Measurements from ENCODE around the gene HERC3. TPM values are rescaled to one million over a fixed set of nuclear protein-coding genes. Genes with fewer than 3 reads are reported as not detected.

Gene HERC3
- total and polyA plus RNA-seq, 2 experiments from 2014 or later = 2.2 to 2.4 TPM

- no peak for DNase-seq (ENCODE audit: low spot score)
- Mint-ChIP-seq H3K27me3 (ENCODE audit: insufficient read depth, low read depth, poor library complexity) (peaks cover 2% of the 10 kb centered on the region), H3K27ac (no peak overlapping the region)
Measured at GRCh38 chr4:88618782-88619485, 26.7 kb downstream of the HERC3 start.

DNA sequence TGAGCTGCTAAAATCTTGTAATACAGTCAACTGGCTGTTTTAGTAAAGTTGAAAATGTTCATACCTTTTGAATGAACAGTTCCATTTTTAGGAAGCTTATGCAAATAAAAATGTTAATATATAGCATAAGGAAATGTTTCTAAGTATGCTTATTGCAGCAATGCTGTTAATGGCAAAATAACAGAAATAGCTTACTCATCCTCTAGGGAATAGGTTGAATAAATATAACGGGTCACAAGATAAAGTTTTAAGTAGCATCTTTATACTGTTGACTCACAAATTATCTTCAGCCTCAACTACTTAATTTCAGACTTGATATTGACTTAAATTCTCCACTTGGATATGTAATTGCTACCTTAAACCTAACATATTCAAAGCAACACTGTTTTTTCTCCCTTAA is 27.7 kb downstream of the HERC3 start:
- Mint-ChIP-seq H3K4me3 (no peak overlapping the region), H3K27me3 (ENCODE audit: insufficient read depth, low read depth, poor library complexity) (peaks cover 2% of the 10 kb centered on the region), H3K9me3 (peaks cover 7% of the 10 kb centered on the region; the same call in 1 of the 3 replicates), H3K4me1 (no peaks in the 10 kb centered on the region), H3K36me3 (ENCODE audit: low read depth) (peaks cover 4% of the 10 kb centered on the region; the same call in 1 of the 3 replicates), H3K27ac (no peak overlapping the region)
- Histone ChIP-seq H4K20me1 (replicated peaks; ENCODE audit: insufficient read depth) (no peaks in the 10 kb centered on the region), H3K4me2 (no peak overlapping the region), H3K4me1 (ENCODE audit: insufficient read depth) (no peaks in the 10 kb centered on the region), H3K79me2 (replicated peaks; ENCODE audit: insufficient read depth) (no peaks in the 10 kb centered on the region), H3K27me3 (ENCODE audit: insufficient read depth) (no peaks in the 10 kb centered on the region), H3F3A (replicated peaks; ENCODE audit: low read depth) (no peaks in the 10 kb centered on the region), H2AFZ (no peak overlapping the region), H3K9me2 (ENCODE audit: insufficient read depth) (no peaks in the 10 kb centered on the region), H3K4me3 (no peak overlapping the region), H3K27ac (ENCODE audit: low read depth) (no peak overlapping the region), H3K36me3 (ENCODE audit: insufficient read depth) (no peaks in the 10 kb centered on the region)
- ATAC-seq = no peak
- TF ChIP-seq POLR2AphosphoS5 (IDR thresholded peaks at IDR 0.05; ENCODE audit: low read depth) (no peak), NANOG (IDR thresholded peaks at IDR 0.05; ENCODE audit: borderline replicate concordance) (no peak), CREB1 (CRISPR knock-in tag; IDR thresholded peaks at IDR 0.05; ENCODE audit: low read depth) (no peak)
- TF ChIP-seq, protein P1, sequence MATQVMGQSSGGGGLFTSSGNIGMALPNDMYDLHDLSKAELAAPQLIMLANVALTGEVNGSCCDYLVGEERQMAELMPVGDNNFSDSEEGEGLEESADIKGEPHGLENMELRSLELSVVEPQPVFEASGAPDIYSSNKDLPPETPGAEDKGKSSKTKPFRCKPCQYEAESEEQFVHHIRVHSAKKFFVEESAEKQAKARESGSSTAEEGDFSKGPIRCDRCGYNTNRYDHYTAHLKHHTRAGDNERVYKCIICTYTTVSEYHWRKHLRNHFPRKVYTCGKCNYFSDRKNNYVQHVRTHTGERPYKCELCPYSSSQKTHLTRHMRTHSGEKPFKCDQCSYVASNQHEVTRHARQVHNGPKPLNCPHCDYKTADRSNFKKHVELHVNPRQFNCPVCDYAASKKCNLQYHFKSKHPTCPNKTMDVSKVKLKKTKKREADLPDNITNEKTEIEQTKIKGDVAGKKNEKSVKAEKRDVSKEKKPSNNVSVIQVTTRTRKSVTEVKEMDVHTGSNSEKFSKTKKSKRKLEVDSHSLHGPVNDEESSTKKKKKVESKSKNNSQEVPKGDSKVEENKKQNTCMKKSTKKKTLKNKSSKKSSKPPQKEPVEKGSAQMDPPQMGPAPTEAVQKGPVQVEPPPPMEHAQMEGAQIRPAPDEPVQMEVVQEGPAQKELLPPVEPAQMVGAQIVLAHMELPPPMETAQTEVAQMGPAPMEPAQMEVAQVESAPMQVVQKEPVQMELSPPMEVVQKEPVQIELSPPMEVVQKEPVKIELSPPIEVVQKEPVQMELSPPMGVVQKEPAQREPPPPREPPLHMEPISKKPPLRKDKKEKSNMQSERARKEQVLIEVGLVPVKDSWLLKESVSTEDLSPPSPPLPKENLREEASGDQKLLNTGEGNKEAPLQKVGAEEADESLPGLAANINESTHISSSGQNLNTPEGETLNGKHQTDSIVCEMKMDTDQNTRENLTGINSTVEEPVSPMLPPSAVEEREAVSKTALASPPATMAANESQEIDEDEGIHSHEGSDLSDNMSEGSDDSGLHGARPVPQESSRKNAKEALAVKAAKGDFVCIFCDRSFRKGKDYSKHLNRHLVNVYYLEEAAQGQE (IDR thresholded peaks at IDR 0.05; ENCODE audit: unreplicated experiment) = no peak
- no peak for DNase-seq (ENCODE audit: low spot score)

More at GRCh38 chr4:88618782-88619485, 26.7 kb downstream of the HERC3 start:
- Histone ChIP-seq H4K20me1 (replicated peaks; ENCODE audit: insufficient read depth) (no peaks in the 10 kb centered on the region), H3K27me3 (ENCODE audit: insufficient read depth) (no peaks in the 10 kb centered on the region), H2AFZ (no peak overlapping the region), H3K4me3 (no peak overlapping the region), H3K4me1 (ENCODE audit: insufficient read depth) (no peaks in the 10 kb centered on the region), H3F3A (replicated peaks; ENCODE audit: low read depth) (no peaks in the 10 kb centered on the region), H3K36me3 (ENCODE audit: insufficient read depth) (no peaks in the 10 kb centered on the region), H3K79me2 (replicated peaks; ENCODE audit: insufficient read depth) (no peaks in the 10 kb centered on the region), H3K9me2 (ENCODE audit: insufficient read depth) (no peaks in the 10 kb centered on the region), H3K27ac (ENCODE audit: low read depth) (no peak overlapping the region), H3K4me2 (no peak overlapping the region)
- Mint-ChIP-seq H3K4me1 (no peaks in the 10 kb centered on the region), H3K9me3 (peaks cover 3% of the 10 kb centered on the region; the same call in 1 of the 3 replicates), H3K36me3 (ENCODE audit: low read depth) (peaks cover 3% of the 10 kb centered on the region; the same call in 1 of the 3 replicates), H3K4me3 (no peak overlapping the region)
- TF ChIP-seq JUNB (IDR thresholded peaks at IDR 0.05; ENCODE audit: unreplicated experiment) (no peak), EZH2phosphoT487 (IDR thresholded peaks at IDR 0.05; ENCODE audit: unreplicated experiment) (no peak)
- no peak for ATAC-seq
